Muscle of arm (tissue), 12 donors: ENCODE measurements around the gene UVRAG. TPM values are rescaled to one million over a fixed set of nuclear protein-coding genes. Genes with fewer than 3 reads are reported as not detected.

Experiments used
- DNase-seq: peaks from one replicate; pipeline ENCODE4 v3.0.0-alpha.2; 2013
- polyA plus RNA-seq, 12 donors: library from polyadenylated mRNA; unstranded; fragments of 120-200 nt; gene quantifications; one replicate each; pipeline ENCODE4 v1.2.1, GENCODE V29; 2013; ENCODE audit not compliant: insufficient read length in 12 of 12

UVRAG gene
- polyA plus RNA-seq, 12 donors = 8.4 to 15.8 (median 10.8) TPM; not detected in 1

DNA sequence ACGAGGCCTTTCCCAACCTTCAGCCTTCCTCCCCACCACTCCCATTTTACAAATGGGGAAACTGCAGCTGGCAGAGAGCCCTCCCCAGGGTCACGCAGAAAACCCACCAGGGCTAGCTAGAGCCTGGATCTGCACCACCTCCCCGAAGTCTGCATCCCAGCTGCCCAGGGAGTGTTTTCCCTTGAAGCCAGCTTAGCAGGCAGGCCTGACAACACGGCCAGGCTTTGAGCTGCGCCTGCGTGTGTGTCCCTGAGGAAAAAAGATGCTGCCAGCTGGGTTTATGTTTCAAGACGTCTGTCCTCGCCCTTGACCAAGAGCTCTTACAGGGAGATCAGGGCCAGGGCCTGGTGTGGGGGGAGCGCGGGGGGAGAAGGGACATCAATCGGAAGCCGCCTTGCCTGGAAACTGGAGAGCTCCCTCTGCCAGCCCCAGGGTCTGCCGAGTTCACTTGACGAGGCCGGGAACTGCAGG is 371.0 kb downstream of the UVRAG start:
- peak; percentile 72 for DNase-seq

GRCh38 chr11:76186776-76187279 is 371.8 kb downstream of the UVRAG start:
- no peak for DNase-seq

GRCh38 chr11:76188873-76189272 is 373.9 kb downstream of the UVRAG start:
- no peak for DNase-seq

GRCh38 chr11:76189682-76190081 is 374.7 kb downstream of the UVRAG start:
- DNase-seq = no peak

- DNase-seq = no peak
Measured at GRCh38 chr11:76190376-76190775, 375.4 kb downstream of the UVRAG start.

Other genes starting within 250 kb of the UVRAG start
- gene MAP6, start 146.2 kb upstream of the UVRAG start, polyA plus RNA-seq = 10 to 100 TPM in 8 of 12 donors, 1 to 10 TPM in 3, not detected in 1; 6.8 to 30.3 (median 12.3) TPM
- gene MOGAT2, start 97.4 kb upstream of the UVRAG start, polyA plus RNA-seq = 10 to 100 TPM in 1 of 12 donors, under 1 TPM in 1, not detected in 10; 0.23 to 25.0 TPM
- 1 to 10 TPM in 3 of 12 donors, under 1 TPM in 7, not detected in 2; 0.17 to 3.5 (median 0.58) TPM for gene DGAT2, start 46.4 kb upstream of the UVRAG start, polyA plus RNA-seq